ENCODE results near the gene GFOD1. TPM values are rescaled to one million over a fixed set of nuclear protein-coding genes. Genes with fewer than 3 reads are reported as not detected.

GFOD1 gene
- total RNA-seq, 1 experiment from 2014 or later: 2.2 TPM

- in situ Hi-C loops (cut with HindIII; ENCODE audit: low pct_unique_long_range_greater_than_20kb, low sequenced_read_pairs): no loop called here
- peak; percentile 74 for DNase-seq (ENCODE audit: low read depth)
Observed at GRCh38 chr6:13383328-13384163, 103.9 kb downstream of the GFOD1 start.

DNA sequence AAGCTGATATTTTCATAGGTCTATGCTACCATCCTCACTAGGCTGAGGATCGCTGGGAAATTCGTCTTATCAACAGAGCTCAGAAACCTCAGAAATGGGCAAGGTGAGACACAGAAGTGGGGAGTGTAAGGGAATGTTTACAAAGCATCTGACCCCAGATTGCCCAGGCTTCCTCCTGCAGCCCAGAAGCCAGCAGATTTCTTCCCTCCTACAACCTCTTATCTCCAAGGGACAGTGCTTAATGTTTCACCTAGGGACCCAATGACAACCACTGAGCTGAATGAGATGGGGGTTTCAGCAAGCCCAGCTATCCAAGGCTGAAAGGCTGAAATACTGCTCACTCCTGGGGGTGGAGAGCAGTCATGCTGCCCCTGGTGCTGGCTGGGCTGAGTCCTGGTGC is 106.6 kb downstream of the GFOD1 start:
- in situ Hi-C loops (cut with HindIII; ENCODE audit: low pct_unique_long_range_greater_than_20kb, low sequenced_read_pairs): no loop called here
- DNase-seq (ENCODE audit: low read depth): no peak

GRCh38 chr6:13378669-13379590 is 108.5 kb downstream of the GFOD1 start:
- no peak for DNase-seq (ENCODE audit: low read depth)
- in situ Hi-C loops (cut with HindIII; ENCODE audit: low pct_unique_long_range_greater_than_20kb, low sequenced_read_pairs): no loop called here

GRCh38 chr6:13377054-13377758 is 110.2 kb downstream of the GFOD1 start:
- in situ Hi-C loops (cut with HindIII; ENCODE audit: low pct_unique_long_range_greater_than_20kb, low sequenced_read_pairs): no loop called here
- DNase-seq (ENCODE audit: low read depth): no peak

DNA sequence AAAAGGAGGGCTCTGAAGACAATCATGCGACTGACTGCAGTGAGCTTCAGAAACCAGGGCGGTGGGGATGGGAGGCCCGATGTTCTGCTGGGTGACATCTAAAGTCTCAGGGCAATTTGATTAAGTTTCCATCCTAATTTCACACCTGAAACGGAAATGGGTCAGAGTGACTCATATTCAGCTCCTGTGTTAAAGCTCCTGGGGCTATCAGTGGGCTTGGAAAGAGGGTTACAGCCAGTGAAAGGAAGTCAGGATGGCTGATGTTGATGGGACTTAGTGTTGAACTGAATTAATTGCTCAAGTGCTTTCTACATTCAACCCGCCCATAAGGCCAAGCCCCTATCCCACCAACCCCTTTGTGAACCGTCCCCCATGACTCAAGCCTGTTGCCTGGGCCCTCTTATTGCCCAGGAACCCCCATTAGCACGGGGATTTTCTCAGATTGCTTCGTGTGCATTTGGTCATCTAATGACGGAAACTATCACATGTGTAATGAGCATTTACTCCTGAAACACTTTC is 112.0 kb downstream of the GFOD1 start:
- in situ Hi-C loops (cut with HindIII; ENCODE audit: low pct_unique_long_range_greater_than_20kb, low sequenced_read_pairs): no loop called here
- no peak for DNase-seq (ENCODE audit: low read depth)

DNA sequence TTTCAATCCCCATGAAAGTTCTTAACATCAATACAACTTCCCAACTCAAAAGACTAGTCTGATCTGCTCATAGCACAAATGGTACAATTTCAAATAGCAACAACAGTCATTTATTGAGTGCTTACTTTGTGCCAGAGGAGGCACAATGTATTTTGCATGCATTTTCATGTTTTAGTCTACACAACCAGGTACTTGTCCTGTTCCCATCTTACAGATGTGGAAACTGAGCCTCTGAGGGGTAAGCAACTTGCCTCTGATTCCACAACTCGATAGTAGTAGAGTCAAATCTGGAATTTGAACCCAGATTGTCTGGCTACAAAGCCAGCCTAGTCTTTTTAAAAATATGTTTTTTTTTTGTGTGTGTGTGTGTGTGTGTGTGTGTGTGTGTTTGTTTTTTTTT is 113.5 kb downstream of the GFOD1 start:
- no peak for DNase-seq (ENCODE audit: low read depth)
- in situ Hi-C loops (cut with HindIII; ENCODE audit: low pct_unique_long_range_greater_than_20kb, low sequenced_read_pairs): no loop called here

DNA sequence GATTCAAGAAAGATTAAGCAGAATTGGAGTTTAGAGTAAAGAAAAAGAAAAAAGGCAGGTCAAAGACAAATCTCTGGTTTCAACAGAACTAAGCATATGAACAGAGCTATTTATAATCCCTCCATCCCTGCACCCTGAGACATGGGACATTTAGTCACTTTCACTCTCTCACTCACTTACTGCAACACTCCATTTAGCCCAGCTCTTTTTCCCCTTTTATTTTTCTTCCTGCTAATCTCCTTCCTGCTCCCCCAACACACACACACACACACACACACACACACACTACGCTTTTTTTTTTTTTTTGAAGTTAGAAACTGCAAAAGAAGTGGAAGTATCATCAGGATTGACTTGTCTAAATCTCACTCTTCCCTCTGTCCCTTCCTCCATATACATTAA is 113.9 kb downstream of the GFOD1 start:
- no peak for DNase-seq (ENCODE audit: low read depth)
- in situ Hi-C loops (cut with HindIII; ENCODE audit: low pct_unique_long_range_greater_than_20kb, low sequenced_read_pairs): no loop called here

GRCh38 chr6:13372688-13373487 is 114.5 kb downstream of the GFOD1 start:
- in situ Hi-C loops (cut with HindIII; ENCODE audit: low pct_unique_long_range_greater_than_20kb, low sequenced_read_pairs): no loop called here

GRCh38 chr6:13372076-13372475 is 115.3 kb downstream of the GFOD1 start:
- in situ Hi-C loops (cut with HindIII; ENCODE audit: low pct_unique_long_range_greater_than_20kb, low sequenced_read_pairs): no loop called here
- DNase-seq (ENCODE audit: low read depth): no peak

More at GRCh38 chr6:13372688-13373487, 114.5 kb downstream of the GFOD1 start:
- no peak for DNase-seq (ENCODE audit: low read depth)

DNA sequence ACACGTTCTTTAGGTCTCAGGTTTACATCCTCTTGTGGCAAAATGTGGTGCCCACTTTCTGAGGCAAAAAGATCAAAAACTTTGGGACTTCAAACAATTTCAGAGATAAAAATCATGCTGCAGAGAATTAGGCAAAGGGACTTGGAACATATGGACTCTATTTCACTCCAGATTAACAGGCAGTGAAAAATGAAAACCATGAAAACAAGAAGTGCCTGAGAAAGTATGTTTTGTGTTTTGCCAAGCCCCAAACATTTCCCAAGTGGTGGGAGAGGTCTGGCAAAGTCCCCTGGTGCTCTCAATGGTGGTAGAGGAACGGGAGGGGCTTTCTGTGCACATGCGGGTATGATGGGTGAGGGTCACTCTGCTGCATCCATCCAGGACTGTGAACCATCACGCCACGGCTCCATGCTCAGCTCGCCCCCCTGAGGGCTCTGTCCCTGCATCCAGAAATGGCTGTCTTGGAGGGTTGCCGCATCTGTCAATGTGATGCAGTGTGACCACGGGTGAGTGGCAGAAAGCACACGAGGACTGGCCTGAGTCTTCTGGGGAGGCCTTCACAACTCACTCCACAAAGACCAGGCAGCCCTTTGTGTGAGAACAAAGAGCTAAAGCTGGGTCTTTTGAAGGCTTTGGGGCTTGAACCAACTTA is 115.9 kb downstream of the GFOD1 start:
- no peak for DNase-seq (ENCODE audit: low read depth)
- in situ Hi-C loops (cut with HindIII; ENCODE audit: low pct_unique_long_range_greater_than_20kb, low sequenced_read_pairs): no loop called here

DNA sequence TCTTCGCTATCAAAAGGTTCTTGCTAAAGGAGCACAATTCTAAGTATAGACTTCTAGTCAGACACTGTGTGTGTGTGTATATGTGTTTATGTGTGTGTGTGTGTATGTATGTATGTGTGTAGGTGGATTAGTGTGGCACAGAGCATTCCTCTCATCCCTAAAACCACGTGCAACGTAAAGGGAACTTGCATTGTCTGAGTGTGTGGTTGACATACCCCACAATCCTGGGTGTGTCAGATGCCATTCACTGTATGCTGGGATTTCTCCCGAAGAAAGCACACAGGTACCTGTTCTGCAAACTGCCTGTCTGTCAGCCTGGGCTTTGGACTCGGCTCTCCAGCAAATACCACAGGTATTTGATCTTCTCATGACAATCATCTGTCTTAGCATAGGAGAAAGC is 116.8 kb downstream of the GFOD1 start:
- in situ Hi-C loops (cut with HindIII; ENCODE audit: low pct_unique_long_range_greater_than_20kb, low sequenced_read_pairs): no loop called here
- no peak for DNase-seq (ENCODE audit: low read depth)

GRCh38 chr6:13369591-13369990 is 117.8 kb downstream of the GFOD1 start:
- no peak for DNase-seq (ENCODE audit: low read depth)
- in situ Hi-C loops (cut with HindIII; ENCODE audit: low pct_unique_long_range_greater_than_20kb, low sequenced_read_pairs): no loop called here

- in situ Hi-C loops (cut with HindIII; ENCODE audit: low pct_unique_long_range_greater_than_20kb, low sequenced_read_pairs): no loop called here
- DNase-seq (ENCODE audit: low read depth): no peak
Observed at GRCh38 chr6:13368731-13369115, 118.7 kb downstream of the GFOD1 start.

- no peak for DNase-seq (ENCODE audit: low read depth)
- in situ Hi-C loops (cut with HindIII; ENCODE audit: low pct_unique_long_range_greater_than_20kb, low sequenced_read_pairs): no loop called here
Observed at GRCh38 chr6:13368079-13368730, 119.2 kb downstream of the GFOD1 start.

- in situ Hi-C loops (cut with HindIII; ENCODE audit: low pct_unique_long_range_greater_than_20kb, low sequenced_read_pairs): no loop called here
- no peak for DNase-seq (ENCODE audit: low read depth)
Observed at GRCh38 chr6:13367396-13367795, 120.0 kb downstream of the GFOD1 start.

DNA sequence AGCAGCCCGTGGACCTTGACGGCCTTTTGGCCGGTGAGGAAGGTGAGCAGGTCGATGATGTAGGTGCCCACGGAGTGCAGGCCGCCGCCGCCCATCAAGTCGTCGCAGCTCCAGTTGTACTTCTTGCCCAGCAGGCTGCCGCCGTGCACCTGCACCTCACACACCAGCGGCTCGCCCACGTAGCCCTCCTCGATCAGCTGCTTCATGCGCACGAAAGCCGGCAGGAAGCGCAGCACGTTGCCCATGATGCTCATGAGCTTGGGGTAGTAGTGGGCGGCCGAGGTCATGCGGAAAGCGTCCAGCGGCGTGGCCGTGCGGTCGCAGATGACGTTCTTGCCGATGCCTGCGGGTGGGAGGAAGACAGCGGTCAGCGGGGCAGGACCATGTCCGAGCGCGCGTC is 122.1 kb downstream of the GFOD1 start:
- in situ Hi-C loops (cut with HindIII; ENCODE audit: low pct_unique_long_range_greater_than_20kb, low sequenced_read_pairs): no loop called here
- DNase-seq (ENCODE audit: low read depth): no peak

DNA sequence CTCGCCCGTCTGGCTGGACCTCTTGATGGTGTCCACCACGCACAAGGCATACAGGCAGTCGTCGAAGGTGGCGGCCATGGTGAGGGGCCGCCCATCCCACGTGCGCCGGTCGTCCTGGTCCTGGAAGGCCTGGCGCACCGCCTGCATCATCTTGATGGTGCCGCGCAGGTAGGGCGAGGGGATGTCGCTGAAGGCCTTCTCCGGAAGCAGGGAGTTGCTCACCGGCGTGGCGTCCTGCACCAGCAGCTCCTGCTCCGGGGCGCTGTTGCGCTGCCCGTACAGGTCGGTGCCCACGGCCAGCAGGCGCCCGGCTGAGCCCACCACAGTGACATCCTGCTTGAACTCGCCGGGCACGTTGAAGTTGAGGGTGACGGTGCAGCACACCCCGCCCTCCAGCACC is 122.6 kb downstream of the GFOD1 start:
- no peak for DNase-seq (ENCODE audit: low read depth)
- in situ Hi-C loops (cut with HindIII; ENCODE audit: low pct_unique_long_range_greater_than_20kb, low sequenced_read_pairs): no loop called here

All from Caki2 (cell line).